Fibroblast of skin of right quadriceps (primary cell): ENCODE measurements around the gene PCNX3.
A peak's percentile ranks its signal among the peaks of the same experiment; 100 is the strongest.

Source experiments
- DNase-seq: peaks from one replicate; pipeline ENCODE4 v3.0.0-alpha.2; 2013

The PCNX3 gene

DNA sequence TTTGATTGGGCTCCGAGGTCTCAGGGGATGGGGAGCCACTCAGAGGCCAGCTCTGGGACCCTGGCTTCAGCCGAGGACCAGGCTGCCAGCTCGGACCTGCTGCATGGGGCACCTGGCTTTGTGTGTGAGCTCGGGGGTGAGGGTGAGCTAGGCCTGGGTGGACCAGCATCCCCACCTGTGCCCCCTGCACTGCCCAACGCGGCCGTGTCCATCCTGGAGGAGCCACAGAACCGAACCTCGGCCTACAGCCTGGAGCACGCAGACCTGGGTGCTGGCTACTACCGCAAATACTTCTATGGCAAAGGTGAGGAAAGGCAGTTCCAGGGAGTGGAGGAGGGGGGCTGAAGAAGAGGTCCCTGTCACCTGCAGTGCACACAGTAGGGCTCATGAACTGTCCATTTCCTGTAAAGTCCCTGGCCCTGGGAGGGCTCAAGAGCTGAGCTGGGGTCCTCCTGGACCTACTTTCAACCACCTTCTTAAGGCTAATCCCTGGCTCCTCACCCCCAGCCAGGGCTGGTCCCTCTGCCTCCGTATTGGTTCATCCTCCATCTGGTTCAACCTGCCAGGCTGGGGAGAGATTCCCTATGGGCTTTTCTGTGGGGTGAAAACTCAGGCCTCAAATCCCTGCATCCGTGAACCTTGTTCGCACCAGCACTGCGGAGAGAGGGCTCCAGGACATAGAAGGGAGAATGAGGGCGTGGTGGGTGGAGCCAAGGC, 25.9 kb downstream of the PCNX3 start:
- DNase-seq = no peak

GRCh38 chr11:65642014-65642671, 26.6 kb downstream of the PCNX3 start:
- no peak for DNase-seq

DNA sequence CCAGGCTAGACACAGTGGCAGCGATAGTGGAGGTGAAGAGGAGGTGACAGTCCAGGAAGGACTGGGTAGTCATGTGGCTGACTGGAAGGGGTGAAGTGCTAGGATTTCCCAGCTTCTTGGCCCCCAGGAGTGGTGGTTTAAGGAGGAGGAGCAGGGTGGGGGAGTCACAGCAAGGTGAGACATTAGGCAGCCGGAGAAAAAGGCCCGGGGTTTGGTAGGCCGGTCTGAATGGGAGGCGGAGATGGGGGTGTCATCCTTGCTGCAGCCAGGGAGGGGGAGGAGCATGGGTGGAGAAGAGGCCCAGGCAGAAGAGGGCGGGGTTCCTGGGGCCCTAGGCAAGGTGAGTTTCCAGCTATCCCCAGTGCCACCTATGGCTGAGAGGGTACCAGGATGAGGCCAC, 28.4 kb downstream of the PCNX3 start:
- DNase-seq = no peak

GRCh38 chr11:65644837-65645236, 29.3 kb downstream of the PCNX3 start:
- DNase-seq = no peak

DNA sequence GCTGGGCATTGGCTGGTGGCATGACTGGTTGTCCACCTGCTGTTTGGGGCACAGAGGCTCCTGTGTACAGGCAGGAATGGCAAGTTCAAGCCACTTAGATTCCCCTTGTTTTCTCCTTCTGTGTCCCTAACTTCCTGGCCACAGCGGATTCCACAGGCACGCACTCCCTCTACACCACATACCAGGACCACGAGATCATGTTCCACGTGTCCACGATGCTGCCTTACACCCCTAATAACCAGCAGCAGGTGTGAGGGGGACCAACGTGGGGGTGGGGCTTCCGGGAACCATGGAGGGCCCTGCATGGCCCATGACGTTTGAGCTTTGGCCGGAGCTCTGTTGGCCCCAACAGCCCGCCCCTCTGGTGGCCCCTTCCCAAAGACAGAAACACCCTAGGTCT, 30.1 kb downstream of the PCNX3 start:
- DNase-seq = peak; percentile 50

DNA sequence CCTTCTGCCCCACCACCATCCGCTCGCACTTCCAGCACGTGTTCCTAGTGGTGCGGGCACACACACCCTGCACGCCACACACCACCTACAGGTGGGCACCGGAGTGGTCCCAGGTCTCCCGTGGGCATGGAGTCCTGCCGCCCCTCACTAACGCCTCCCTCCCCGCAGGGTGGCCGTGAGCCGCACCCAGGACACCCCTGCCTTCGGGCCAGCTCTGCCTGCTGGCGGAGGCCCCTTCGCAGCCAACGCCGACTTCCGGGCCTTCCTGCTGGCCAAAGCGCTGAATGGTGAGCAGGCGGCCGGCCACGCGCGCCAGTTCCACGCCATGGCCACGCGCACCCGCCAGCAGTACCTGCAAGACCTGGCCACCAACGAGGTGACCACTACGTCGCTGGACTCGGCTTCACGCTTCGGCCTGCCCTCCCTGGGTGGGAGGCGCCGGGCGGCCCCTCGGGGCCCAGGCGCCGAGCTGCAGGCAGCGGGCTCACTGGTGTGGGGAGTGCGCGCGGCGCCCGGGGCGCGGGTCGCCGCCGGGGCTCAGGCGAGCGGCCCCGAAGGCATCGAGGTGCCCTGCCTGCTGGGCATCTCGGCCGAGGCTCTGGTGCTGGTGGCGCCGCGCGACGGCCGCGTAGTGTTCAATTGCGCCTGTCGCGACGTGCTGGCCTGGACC, 30.8 kb downstream of the PCNX3 start:
- DNase-seq = no peak

DNA sequence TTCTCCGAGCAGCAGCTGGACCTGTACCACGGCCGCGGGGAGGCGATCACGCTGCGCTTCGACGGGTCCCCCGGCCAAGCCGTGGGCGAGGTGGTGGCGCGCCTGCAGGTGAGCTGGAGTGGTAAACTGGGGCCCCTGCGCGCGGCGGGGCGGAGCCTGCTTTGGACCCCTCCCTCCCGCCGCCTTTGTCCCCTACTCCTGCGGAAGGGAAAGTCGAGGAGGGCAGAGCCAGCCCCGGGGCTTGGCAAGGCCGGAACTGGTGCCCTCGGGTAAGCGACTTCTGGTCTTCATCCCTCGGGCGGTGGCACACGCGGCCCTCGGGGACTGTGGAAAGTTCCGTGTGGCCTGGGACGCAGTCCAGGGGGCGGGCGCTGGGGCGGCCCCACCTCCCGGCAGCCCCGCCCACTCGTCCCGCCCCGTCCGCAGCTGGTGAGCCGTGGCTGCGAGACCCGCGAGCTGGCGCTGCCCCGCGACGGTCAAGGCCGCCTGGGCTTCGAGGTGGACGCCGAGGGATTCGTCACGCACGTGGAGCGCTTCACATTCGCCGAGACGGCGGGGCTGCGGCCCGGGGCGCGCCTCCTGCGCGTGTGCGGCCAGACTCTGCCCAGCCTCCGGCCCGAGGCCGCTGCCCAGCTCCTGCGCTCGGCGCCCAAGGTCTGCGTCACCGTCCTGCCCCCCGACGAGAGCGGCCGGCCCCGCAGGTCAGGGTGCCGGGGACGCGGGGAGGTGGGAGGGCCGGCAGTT, 31.6 kb downstream of the PCNX3 start:
- no peak for DNase-seq

DNA sequence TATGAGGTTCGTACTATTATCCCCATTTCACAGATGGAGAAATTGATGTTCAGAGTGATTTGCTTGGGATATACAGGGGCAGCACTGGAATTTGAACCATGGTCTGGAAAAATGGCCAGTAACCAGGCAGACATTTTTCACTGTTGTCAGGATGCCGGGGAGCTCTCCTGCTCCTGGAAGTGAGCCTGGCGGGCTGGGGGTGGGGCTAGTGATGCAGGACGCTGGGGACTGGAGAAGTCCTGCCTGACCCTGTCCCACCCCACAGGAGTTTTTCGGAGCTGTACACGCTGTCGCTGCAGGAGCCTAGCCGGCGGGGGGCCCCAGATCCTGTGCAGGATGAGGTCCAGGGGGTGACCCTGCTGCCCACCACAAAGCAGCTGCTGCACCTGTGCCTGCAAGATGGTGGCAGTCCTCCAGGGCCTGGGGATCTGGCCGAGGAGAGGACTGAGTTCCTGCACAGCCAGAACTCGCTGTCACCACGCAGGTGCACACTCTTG, 33.5 kb downstream of the PCNX3 start:
- no peak for DNase-seq

DNA sequence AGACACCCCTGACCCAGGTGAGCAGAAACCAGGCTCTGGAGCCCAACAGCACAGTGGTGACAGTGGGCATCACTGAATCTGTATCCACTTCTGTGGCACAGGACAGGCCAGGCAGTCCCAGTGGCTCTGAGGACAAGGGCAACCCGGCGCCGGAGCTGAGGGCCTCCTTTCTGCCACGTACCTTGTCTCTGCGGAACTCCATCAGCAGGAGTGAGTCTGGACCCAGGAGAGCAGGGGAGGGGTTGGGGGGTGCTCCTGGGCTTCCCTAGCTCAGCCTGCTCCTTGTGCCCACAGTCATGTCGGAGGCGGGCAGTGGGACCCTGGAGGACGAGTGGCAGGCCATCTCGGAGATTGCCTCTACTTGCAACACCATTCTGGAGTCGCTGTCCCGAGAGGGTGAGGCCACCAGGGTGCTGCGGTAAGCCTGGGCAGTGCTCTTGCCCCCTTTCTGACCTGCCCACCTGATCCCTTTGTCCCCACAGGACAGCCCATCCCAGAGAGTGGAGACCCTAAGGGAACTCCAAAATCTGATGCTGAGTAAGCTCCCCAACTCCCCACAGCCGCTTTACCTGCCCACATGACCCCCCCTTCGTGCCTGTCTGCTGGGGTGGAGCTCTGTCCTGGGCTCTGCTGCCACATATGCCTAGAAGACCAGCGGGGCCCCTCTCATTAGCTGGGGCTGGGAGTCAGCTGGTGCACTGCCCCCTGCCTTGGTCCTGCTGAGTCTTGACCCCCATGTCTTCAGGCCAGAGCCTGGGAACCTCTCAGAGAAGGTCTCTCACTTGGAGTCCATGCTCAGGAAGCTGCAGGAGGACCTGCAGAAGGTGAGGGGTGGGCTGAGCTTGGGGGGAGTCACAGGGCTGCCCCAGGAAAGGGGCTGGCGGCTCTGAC, 34.3 kb downstream of the PCNX3 start:
- DNase-seq = no peak

GRCh38 chr11:65650547-65651338, 35.2 kb downstream of the PCNX3 start:
- no peak for DNase-seq

DNA sequence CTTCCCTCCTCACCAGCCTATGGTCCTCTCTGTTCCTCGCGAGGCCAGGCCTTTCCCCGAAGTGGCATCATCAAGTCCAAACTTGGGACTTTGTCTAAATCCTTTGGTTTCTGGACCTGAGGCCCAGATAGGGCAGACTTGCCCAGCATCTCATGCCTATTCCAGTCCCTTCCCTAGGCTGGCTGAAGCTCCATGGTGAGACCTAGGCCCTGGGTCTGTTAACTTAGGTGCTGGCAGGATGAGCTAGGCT, 35.7 kb downstream of the PCNX3 start:
- DNase-seq = no peak

- DNase-seq = no peak
Measured at GRCh38 chr11:65651589-65652510, 36.3 kb downstream of the PCNX3 start.

- DNase-seq = peak; percentile 91
Measured at GRCh38 chr11:65652511-65653228, 37.1 kb downstream of the PCNX3 start.

GRCh38 chr11:65653229-65654225, 38.0 kb downstream of the PCNX3 start:
- no peak for DNase-seq

GRCh38 chr11:65654375-65655349, 39.1 kb downstream of the PCNX3 start:
- no peak for DNase-seq

GRCh38 chr11:65655570-65656332, 40.2 kb downstream of the PCNX3 start:
- no peak for DNase-seq
